ENCODE measurements around the gene PPP2R5B.

PPP2R5B gene

GRCh38 chr11:64930340-64930739 is 5.9 kb downstream of the PPP2R5B start:
- DNase-seq (ENCODE audit: low spot score): no peak

DNA sequence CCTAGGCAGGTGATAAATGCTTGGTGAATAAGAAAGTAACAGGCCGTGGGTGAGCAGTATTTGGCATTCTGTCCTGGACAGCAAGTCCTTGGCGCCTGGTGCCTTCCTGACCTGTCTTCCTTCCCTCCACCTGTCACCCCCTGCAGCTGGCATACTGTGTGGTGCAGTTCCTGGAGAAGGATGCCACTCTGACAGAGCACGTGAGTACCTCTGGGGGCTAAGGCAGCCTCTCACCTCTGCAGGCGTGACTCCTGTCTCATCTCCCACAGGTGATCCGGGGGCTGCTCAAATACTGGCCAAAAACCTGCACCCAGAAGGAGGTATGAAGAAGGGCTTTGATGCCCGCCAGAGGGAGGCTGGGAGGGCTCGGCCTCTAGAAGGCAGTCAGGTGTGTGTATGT is 6.8 kb downstream of the PPP2R5B start:
- DNase-seq (ENCODE audit: low spot score): no peak

GRCh38 chr11:64932324-64932723 is 7.8 kb downstream of the PPP2R5B start:
- no peak for DNase-seq (ENCODE audit: low spot score)

DNA sequence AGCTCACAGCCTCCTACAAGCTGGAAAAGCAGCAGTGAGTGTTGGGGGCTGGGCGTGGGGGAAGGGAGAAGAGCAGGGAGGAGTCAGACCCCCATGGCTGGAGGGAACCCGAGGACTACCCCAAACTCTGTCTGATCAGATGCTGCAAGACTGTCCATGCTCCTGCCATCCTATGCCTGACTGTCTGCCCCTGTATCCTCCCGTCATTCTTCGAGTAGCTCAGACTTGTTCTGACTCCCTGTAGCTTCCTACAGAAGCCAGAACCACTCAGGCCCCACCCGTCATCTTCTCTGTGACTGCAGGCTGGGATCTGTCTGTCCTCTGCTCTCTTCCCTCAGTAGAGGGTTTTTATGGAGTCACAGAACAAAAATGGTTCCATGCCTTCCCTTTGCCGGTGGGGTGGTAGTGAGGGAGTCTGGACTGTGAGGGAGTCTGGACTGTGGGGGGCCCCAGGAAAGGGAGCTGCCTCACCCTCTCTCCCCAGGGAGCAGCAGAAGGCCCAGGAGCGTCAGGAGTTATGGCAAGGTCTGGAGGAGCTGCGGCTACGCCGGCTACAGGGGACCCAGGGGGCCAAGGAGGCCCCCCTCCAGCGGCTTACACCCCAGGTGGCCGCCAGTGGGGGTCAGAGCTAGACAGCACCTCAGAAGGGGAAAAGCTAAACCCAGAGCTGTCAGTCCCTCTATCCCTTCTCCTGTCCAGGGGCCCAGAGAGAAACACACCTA is 8.9 kb downstream of the PPP2R5B start:
- DNase-seq (ENCODE audit: low spot score): no peak

DNA sequence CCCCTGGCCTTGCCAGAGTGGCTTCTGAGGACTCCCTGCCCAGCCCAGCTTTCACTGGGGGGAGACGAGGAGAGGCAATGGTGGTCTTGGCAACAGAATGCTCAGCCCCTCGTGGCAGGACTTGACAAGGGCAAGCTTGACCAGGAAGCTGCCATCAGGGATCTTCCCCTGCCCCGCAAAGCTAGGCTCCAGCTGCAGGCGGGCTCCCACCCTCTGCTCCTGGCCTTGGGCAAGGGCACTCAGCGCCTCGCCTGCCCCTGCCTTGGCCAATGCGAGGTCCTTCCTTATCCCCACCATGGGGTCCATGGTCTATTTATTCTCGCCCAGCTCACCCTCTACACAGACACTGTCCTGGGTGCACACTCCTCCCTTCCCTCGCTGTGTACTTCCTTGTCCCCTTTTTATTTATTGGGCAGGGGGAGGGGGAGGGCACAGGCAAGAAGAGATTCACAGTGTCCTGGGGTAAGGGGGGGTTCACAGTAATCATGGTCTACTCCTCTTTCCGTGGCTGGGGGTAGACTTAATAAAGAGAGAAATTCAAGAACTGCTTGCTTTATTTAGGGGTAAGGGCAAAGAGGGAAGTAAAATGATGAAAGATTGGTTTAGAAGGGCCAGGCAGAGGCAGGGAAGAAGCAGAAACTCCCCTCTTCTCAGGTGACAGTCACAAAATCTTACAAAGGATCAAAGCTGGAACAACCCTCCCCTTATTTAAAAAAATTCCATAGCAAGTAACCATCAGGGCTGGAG is 9.6 kb downstream of the PPP2R5B start:
- DNase-seq (ENCODE audit: low spot score): no peak

DNA sequence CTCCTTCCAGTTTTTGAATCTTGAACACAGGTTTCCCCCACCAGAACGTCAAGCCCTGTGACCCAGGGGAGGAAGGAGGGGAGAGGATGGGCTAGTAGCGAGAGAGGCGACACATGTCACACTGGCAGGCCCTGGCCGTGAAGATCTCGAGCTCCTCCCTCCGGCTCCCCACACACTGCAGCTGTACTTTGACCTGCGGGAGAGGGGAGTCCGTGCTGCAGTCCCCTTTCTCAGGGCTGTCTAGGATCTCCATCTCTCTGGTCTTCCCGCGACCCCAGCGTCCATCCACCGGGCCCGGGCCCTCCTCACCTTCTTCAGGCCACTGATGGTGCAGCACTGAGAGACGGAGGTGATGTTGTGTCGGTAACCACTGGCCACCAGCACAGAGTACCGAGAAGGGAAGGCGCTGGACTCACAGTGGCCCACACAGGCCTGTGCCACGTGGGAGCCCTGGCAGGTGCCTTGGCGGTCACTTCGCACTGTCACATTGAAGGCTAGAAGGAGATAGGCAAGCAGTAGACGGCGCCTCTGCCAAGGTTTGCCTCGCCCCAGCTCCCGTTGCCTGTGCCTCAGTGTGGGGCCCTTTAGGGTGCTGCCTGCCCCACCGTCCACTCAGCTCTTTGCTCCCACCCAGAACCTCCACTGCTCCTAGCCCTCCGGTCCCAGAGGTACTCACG is 10.3 kb downstream of the PPP2R5B start:
- peak; percentile 20 for DNase-seq (ENCODE audit: low spot score)

GRCh38 chr11:64935359-64936081 is 11.0 kb downstream of the PPP2R5B start, which contains the start of gene GPHA2:
TSS of gene GPHA2 (minus strand) at chr11:64935893. CDS start at chr11:64935460, 433 bp downstream.
- peak; percentile 39 for DNase-seq (ENCODE audit: low spot score)

DNA sequence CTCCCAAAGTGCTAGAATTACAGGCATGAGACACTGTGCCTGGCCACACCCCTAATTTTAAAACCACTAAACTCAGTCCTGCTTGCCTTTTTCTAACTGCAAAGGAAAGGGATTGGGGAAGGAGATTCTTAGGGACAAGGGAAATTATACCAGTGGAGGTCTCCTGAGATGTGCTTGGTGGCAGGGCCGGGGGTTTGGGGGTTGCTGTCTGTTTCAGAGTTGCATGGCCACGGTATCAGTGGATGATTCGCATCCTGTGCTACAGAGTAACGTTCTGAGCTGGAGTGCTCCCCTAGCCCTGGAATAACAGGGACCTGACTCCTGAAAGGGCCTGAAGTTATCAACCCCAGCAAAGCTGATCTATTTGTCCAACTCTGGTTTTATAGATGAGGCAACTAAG is 12.1 kb downstream of the PPP2R5B start:
- DNase-seq (ENCODE audit: low spot score): no peak

- no peak for DNase-seq (ENCODE audit: low spot score)
These were observed 22.8 kb downstream of the PPP2R5B start for GRCh38 chr11:64947208-64947814.

GRCh38 chr11:64951529-64951928 is 27.0 kb downstream of the PPP2R5B start:
- DNase-seq (ENCODE audit: low spot score): no peak

DNA sequence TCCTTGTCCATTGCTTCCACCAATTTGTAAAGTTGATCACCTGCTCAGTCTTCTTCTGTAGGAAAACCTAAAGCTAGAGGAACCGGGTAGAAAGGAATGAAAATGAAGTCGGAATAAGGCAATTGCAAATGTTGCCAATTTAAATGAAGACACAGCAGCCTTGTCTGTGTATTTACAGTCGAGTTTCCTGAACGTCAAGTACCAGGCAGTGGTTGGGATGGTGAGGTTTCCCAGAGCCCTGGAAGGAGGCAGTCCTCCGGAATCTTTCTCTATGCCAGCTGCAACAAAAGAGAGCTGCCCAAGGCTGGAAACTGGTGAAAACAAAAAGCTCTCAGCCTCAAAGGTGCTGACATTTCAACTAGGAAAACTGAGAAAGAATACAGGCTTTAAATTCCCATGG is 29.7 kb downstream of the PPP2R5B start:
- no peak for DNase-seq (ENCODE audit: low spot score)

GRCh38 chr11:64959498-64959897 is 35.0 kb downstream of the PPP2R5B start:
- no peak for DNase-seq (ENCODE audit: low spot score)

GRCh38 chr11:64960719-64961118 is 36.2 kb downstream of the PPP2R5B start:
- no peak for DNase-seq (ENCODE audit: low spot score)

GRCh38 chr11:64963072-64963631 is 38.7 kb downstream of the PPP2R5B start:
- no peak for DNase-seq (ENCODE audit: low spot score)

- DNase-seq (ENCODE audit: low spot score): no peak
These were observed 42.9 kb downstream of the PPP2R5B start for GRCh38 chr11:64967375-64967774.

- peak; percentile 37 for DNase-seq (ENCODE audit: low spot score)
These were observed 44.7 kb downstream of the PPP2R5B start for GRCh38 chr11:64969209-64969608.

DNA sequence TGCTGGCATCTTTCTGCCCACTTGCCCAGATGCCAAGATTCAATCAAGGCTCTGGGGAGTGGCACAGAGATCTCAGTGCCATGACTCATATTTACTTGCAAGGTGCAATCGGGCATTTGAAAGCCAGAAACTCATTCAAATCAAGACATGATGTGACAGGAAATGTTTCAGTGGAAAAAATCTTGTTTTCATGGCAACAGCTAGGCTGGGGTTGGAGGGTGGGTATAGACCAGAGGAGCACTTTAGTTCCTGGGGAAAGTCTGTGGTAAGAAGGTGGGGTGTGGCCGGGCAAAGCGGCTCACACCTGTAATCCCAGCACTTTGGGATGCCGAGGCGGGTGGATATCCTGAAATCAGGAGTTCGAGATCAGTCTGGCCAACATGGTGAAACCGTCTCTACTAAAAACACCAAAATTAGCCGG is 46.3 kb downstream of the PPP2R5B start:
- peak; percentile 26 for DNase-seq (ENCODE audit: low spot score)

DNA sequence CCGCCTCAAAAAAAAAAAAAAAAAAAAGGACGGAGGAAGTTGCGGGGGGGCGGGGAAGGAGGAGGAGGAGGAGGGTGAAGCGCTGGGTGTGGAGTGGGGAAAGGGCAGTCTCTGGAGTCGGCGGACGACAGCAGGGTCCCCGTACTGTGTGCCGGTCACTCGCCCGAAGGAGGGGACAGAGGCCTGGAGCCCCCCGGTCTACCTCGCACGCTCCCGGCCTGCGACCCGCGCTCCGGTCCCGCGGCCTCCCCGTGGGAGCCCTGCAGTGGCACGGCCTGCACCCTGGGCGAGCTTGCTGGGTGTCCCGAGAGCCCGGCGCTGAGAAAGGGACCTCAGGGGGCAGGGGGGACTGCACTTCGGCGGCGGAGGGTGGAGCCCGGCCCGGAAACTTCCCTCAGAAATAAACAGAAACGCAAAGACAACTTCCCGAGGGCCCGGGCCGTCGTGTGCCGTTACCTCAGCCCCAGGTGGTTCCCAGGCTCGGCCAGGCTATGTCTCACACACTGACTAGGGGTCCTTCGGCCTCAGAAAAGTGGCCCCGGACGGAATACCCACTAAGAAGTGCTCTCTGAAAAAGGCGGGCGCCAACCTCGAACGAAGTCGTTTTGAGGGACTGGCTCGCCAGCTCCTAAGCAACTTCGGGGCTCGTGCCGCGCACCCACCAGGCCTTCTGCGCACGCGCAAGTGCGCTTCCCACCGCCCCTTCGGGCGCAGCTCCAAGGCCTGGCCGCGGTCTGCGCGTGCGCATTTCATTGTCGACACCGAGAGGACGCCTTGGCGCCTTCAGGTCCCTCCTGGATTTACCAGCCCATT is 47.1 kb downstream of the PPP2R5B start, which contains the start of gene MAJIN:
Gene MAJIN, minus strand, starts transcription at position 688 of the 813 bp plus-strand sequence. CDS start 12,703 bp downstream, outside the sequence.
- DNase-seq (ENCODE audit: low spot score): no peak

DNA sequence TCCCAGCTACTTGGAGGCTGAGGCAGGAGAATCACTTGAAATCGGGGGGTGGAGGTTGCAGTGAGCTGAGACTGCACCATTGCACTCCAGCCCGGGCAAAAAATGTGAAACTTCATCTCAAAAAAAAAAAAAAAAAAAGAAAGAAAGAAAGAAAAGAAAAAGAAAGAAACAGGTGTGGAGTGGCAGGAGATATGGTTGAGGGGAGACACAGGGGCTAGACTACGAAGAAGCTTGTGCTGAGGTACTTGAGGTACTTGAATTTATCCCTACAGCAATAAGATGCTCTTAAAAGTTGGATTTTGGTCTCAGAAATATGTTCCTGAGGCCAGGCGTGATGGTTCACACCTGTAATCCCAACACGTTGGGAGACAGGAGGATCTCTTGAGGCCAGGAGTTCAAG is 49.6 kb downstream of the PPP2R5B start:
- no peak for DNase-seq (ENCODE audit: low spot score)

DNA sequence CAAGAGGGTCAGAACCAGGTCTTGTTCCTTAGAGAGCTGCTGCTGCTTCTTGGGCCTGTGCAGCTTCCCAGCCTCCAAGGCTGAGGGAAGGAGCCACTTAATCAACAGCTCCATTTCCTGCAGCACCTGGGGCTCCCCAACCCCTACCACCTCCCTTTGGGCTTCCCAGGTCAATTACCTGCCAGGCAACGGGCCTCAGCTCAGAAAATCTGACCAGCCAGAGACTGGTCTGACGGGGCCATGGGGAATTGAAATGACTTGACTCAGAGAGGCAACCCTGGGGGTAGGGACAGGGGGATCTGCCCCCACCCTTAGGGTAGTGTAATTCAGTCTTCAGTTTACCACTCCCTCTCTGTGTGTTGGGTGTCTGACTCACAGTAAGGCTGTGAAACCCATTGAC is 52.2 kb downstream of the PPP2R5B start:
- DNase-seq (ENCODE audit: low spot score): no peak
